GM18508 (cell line): ENCODE measurements around the gene AREL1.
A peak's percentile ranks its signal among the peaks of the same experiment; 100 is the strongest.
"Not testable (repeated sequence)": the region's sequence is repeated elsewhere in the genome, so short reads cannot be mapped to it uniquely, and the experiment has no call there.

Source experiments
- ATAC-seq: cut with Tn5 transposase; IDR thresholded peaks from one replicate; pipeline ENCODE4 v1.9.1; 2021; ENCODE audit warnings: moderate number of reproducible peaks; ENCODE audit not compliant: insufficient read depth, unreplicated experiment

Gene AREL1

GRCh38 chr14:74712499-74713394 is at the start of gene AREL1, which contains the start of gene FCF1:
TSS of gene AREL1 (minus strand) at chr14:74713080. CDS start at chr14:74685615, 27,465 bp downstream.
TSS of gene FCF1 (plus strand) at chr14:74713144. CDS start at chr14:74713198, 54 bp downstream.
- ATAC-seq: peak; percentile 66

- not testable (repeated sequence) for ATAC-seq
Measured at GRCh38 chr14:74758505-74758904, 45.6 kb upstream of the AREL1 start.

GRCh38 chr14:74756326-74756725 is 43.4 kb upstream of the AREL1 start:
- no peak for ATAC-seq

- no peak for ATAC-seq
Measured at GRCh38 chr14:74754899-74755298, 42.0 kb upstream of the AREL1 start.

DNA sequence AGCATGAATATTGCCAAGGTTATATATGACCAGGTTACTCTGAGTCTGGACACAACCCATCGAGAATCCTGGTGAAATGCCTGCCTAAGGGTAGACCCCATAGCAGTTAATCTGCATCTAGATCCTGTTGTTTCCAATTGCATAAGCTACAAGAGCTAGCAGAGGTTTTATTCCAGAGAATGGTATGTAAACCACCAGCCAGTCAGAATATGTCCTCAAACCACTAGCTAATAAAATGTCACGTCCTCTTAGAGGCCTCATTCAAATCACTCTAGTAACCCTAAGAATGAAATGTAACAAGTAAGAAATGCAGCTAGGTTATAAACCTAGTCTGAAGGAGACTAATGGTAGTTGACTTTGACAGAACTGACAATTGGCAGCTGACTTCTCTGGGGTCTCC is 41.3 kb upstream of the AREL1 start:
- ATAC-seq: no peak

GRCh38 chr14:74747237-74747636 is 34.4 kb upstream of the AREL1 start:
- ATAC-seq: no peak

GRCh38 chr14:74739293-74740030 is 26.6 kb upstream of the AREL1 start:
- ATAC-seq: no peak

GRCh38 chr14:74737753-74738325 is 25.0 kb upstream of the AREL1 start:
- no peak for ATAC-seq

DNA sequence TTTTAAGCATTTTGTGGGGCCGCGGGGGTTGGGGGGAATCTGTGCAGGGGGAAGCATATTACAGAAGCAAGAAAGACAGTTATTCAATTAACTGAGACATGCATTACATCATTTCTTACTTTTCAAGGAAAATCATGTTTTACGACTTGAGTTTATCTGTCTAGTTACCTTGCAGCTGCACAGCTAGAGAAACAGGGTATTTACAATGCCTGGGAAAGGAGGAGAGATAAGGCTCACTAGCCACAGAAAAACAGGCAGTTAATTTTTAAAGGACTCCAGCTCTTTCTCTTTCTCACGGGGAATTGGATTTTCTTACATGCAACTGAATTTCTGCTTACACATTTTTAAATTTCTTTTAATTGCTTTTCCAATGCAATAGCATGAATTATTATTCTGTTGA is 22.2 kb upstream of the AREL1 start:
- ATAC-seq: no peak

- no peak for ATAC-seq
Measured at GRCh38 chr14:74733221-74733620, 20.3 kb upstream of the AREL1 start.

GRCh38 chr14:74732387-74732786 is 19.5 kb upstream of the AREL1 start:
- ATAC-seq: no peak

DNA sequence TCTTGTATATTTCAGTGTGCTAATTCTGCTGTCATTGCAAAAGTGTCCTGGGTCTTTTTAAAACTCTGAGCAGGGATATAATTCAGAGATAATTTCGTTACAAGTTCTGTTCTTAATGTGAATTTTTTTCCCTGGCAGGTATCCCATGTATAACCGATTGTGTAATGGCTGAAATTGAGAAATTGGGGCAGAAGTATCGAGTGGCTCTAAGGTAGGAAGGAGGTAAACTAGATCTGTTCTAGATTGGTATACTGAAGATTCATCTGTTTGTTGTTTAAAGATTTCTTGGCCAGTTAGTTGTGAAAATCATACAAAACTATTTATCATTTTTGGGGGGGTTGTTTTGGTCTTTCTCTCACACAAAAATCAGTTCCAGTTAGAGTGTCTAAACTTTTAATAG is 10.3 kb upstream of the AREL1 start:
- ATAC-seq: no peak

DNA sequence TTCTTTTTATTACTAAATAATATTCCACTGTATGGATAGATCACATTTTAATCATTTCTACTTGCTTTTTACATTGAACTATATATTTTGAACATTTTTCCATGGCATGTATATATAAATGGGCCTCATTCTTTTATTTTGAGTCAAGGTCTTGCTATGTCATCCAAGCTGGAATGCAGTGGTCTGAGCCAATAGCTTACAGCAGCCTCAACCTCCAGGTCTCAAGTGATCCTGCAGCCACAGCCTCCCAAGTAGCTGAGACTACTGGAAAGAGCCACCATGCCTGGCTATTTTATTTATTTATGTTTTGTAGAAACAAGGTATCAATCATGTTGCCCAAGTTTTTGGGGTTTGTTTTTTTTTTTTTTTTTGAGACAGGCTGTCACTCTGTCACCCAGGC is 7.6 kb upstream of the AREL1 start:
- no peak for ATAC-seq

DNA sequence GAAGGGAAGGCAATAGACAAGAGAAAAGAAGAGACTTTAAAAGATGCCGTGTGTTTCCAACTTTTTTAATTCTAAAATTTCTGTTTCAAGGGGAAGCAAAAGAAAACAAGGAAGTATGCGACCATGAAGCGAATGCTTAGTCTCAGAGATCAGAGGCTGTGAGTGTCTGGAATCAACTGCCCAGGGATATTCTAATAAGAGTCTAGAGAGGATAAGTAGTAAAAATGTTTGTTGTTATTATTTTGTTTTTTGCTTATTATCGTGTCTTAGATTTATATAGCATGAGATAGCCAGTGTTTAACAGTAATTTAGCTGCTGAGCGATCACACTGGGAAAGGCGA is 485 bp upstream of the AREL1 start:
- no peak for ATAC-seq

- ATAC-seq: no peak
Measured at GRCh38 chr14:74711651-74712050, 1.2 kb downstream of the AREL1 start.

- no peak for ATAC-seq
Measured at GRCh38 chr14:74710480-74710879, 2.4 kb downstream of the AREL1 start.

DNA sequence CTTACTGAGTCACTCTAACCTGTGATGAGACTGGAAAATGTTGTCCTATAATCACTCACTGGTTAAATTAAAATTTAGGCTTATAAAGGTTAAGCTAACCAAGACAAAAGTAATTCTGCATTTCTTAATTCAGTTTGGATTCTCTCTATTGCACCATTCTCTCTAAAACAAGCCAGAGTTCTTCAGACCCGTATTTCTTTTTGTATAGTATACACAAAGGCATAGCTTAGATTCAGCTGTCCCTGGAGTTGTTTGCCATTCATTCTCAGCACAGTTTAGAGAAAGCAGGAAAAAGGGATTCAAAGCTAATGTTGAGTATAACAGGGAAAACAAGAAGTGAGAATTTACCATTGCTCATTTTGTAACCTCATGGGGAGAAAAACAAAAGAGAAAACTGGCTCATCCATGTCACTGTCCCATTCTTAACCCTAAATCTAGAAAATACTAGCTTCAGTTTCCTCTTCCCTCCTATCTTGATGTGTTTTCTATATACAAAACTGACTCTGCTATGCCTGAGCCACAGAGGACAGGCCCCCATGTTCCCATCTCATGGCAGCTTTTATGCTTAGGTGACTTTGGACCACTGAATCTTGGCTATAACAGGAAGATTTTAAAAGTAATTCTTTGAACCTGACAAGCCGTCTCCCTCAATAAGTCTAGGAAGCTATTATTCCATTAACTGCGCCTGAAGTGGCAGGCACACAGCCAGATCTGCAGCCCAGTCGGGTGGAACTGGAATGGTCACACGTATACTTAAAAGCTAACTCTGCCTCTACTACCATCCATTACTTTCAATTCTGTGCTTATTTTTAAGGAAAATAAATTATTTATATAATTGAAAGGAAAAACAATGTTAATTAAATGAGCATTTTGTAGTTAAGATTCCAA is 7.0 kb downstream of the AREL1 start:
- no peak for ATAC-seq

- ATAC-seq: no peak
Measured at GRCh38 chr14:74704656-74705055, 8.2 kb downstream of the AREL1 start.

GRCh38 chr14:74703043-74703442 is 9.8 kb downstream of the AREL1 start:
- ATAC-seq: no peak

DNA sequence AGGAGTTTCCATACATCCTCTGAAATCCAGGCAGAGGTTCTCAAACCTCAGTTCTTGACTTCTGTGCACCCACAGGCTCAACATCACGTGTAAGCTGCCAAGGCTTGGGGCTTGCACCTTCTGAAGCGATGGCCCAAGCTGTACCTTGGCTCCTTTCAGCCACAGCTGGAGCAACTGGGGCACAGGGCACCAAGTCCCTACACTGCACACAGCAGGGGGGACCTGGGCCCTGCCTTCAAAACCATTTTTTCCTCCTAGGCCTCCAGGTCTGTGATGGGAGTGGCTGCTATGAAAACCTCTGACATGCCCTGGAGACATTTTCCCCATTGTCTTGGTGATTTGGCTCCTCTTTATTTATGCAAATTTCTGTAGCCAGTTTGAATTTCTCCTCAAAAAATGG is 10.6 kb downstream of the AREL1 start:
- no peak for ATAC-seq
